ENCODE measurements around the gene ADGRL1. TPM values are rescaled to one million over a fixed set of nuclear protein-coding genes. Genes with fewer than 3 reads are reported as not detected.
"Not testable (repeated sequence)": the region's sequence is repeated elsewhere in the genome, so short reads cannot be mapped to it uniquely, and the experiment has no call there.

Gene ADGRL1
- total RNA-seq, 1 experiment from 2014 or later, result 6.2 TPM

GRCh38 chr19:14146169-14146568 is 59.8 kb downstream of the ADGRL1 start:
- DNase-seq (ENCODE audit: extremely low read depth, low read depth), result not testable (repeated sequence)

DNA sequence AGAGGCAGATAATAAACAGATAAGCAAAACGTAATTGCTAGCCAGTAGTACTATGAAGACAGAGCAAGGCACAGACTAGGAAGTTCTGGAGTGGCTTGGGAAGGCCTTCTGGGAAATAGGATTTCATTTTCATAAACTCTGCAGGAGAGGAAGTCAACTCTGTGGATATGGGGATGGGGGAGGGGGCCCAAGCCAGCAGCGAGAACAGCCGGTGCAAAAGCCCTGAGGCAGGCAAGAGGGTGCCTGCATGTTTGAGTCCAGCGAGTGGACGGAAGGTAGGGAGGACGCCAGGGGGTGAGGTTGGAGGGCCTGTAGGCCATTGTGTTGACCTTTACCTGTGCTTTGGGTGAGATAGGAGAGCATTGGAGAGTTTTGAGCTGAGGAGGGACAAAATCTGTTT is 60.6 kb downstream of the ADGRL1 start:
- DNase-seq (ENCODE audit: extremely low read depth, low read depth), result no peak

DNA sequence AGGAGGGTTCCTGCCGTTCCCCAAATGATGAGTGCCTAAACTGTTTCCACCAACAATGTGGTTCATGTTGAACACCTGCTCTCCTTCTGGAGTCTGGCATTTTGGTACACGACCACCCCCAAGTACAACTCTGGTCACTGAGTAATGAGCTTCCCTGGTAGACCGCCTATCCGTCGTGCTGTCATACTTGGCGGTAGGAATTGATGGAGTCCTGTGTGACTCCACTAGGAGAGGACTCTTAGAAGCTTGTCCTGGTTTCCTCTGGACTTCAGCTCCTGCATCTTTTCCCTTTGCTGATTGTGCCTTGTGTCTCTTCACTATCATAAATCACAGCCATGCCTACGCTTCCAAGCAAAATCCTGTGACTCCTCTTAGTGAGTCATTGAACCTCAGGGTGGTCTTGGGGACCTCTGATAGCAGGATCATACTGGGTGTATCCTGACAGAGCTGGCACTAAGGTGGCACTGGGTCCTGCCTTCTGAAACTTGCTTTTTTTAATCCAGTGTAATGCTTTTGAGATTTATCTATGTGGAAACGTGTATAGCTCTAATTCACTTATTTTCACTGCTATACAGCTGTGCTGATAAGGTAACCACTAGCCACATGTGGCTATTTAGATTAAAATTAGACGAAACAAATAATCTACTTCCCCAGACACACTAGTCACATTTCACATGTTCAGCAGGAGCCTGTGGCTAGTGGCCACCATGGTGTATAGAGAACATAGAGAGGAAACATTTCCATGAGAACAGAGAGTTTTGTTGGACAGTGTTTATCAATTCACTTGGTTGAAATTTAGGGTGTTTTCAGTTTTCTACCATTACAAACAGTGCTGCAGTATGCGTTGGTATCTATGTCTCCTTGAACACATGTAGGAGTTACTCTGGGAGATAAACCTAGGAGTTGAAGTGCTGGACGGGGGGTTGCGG is 63.4 kb downstream of the ADGRL1 start:
- no peak for DNase-seq (ENCODE audit: extremely low read depth, low read depth)

DNA sequence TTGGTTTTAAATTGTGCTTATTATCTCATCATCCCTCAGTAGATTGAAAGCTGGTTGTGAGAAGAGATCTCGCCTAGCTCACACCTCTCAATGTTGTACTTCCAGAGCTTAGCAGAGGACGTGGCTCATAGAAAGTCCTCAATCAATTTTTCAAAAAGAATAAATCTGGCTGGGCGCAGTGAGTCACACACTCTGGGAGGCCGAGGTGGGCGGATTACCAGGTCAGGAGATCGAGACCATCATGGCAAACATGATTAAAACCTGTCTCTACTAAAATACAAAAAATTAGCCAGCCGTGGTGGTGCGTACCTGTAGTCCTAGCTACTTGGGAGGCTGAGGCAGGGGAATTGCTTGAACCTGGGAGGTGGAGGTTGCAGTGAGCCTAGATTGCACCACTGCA is 64.9 kb downstream of the ADGRL1 start:
- DNase-seq (ENCODE audit: extremely low read depth, low read depth), result no peak

DNA sequence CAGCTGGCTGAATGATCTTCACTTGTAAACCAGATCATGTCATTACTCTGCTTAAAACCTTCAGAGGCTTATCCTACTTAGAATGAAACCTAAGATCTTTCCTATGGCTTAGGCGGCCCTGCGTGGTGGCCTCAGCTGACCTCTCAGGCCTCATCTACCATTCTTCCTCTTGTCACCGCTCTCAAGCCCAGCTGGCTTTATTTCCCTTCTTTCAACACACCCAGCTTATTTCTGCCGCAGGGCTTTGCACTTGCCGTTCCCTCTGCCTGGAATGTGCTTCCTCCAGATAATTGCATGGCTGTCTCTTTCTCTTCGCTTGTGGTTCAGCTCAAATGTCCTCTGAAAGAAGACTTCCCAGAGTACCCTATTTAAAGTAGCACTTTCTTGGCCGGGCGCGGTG is 66.0 kb downstream of the ADGRL1 start:
- DNase-seq (ENCODE audit: extremely low read depth, low read depth), result no peak

DNA sequence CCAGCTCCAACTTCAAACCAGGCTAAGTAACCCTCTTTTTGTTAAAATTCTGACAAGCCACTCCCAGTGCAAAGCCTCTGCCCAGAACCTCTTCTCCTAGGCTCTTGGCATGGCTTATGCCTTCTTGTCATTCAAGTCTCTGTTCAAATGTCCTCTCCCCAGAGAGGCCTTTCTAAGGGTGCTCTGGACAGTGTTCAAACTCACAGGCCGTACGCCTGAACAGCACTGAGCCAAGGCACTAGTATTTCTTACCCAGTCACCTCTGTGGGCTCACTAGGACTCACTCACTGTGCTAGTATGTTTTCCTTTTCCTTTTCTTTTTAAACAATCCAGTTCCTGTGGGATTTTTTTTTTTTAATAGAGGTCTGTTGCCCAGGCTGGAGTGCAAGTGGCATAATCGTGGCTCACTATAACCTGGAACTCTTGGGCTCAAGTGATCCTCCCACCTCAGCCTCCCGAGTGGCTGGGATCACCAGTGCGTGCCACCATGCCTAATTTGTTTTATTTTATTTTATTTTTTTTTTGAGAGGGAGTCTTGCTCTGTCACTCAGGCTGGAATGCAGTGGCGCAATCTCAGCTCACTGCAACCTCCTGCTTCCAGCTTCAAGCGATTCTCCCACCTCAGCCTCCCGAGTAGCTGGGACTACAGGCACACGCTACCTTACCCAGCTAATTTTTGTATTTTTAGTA is 67.2 kb downstream of the ADGRL1 start:
- DNase-seq (ENCODE audit: extremely low read depth, low read depth), result no peak

DNA sequence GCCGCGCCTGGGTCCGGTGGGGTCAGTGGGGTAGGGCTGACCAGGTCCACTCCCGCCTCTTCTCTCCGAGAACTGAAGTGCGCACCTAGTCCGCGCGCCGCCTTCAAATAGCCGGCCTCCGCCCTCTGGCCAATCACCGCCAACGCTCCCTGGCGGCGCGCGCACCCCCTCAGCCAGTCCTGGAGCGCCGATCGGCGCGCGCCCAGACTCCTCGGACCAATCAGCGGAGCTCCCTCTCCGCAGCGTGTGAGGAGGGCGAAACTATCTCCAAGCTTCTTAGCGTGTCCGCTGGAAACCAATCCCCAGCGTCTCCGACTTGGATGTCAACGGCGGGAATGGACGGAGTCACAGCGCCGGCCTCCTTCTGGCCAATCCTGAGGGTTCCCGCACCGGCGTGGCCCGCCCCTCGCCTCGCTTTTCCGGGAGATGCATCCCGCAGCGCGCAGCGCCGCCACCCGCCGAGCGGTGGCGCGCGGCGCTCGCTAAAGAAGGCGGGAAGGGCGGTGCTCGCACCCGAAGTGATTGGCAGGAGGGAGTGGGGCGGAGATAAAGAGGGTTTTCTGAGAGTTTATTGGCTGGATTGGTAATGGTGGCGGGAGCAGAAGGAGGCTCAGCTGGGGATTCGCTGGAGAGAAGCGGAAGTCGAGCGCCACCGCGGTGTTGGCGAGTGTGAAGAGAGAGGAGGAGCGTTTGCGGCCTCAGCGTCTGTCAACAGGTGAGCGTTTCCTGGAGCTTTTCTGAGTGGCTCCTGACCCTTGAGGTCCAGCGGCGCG is 69.3 kb downstream of the ADGRL1 start, which contains the start of gene ASF1B:
Gene ASF1B (minus strand): TSS at position 81 of the 773 bp plus-strand sequence. CDS start 133 bp downstream, outside the sequence.
- peak; percentile 98 for DNase-seq (ENCODE audit: extremely low read depth, low read depth)

- no peak for DNase-seq (ENCODE audit: extremely low read depth, low read depth)
Observed at GRCh38 chr19:14135985-14136508, 69.9 kb downstream of the ADGRL1 start.

- DNase-seq (ENCODE audit: extremely low read depth, low read depth), result no peak
Observed at GRCh38 chr19:14135355-14135754, 70.6 kb downstream of the ADGRL1 start.

DNA sequence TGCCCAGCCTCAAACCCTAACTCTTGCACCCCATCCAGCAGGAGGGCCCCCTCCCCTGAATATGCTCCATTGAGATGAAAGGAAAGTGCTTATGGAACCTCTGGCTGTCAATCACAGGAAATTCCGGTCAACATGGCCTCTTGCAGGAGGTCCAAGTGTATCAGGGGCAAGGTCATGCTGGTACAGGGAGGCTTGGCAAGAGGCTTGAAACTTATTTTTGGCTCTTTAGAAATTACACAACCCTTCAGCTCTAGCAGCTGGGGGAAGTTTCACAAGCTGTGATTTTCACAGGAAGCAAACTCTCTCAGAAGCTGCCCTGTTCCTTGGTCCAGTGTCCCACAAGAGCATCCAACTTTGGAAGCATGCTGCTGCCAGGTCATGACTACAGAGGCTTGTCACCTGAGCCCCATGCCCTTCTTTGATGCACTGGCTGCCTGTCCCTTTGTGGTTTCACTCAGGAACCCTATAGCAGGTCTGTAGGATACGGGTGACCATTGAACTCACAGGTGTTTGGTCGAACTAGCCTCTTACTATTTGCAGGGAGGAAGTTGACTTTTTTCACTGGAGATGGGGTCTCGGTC is 78.0 kb downstream of the ADGRL1 start:
- DNase-seq (ENCODE audit: extremely low read depth, low read depth), result no peak

DNA sequence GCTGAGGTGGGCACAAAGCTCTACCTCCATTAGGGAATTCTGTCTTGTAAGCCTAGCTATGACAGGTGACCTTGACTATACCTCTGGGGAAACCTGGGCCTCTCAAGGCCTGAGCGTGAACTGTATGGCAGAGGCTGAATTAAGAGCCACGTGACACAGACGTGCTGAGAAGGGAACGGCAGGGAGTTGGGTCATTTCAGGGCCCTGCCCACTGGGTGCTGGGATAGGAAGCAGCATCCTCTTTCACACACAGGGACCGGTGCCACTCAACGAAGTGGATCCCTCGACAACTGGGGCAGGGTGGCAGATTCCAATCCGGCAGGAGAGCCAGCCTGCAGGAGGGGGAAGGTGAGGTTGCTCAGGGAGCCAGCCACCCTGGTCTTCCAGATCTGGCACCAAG is 78.8 kb downstream of the ADGRL1 start:
- DNase-seq (ENCODE audit: extremely low read depth, low read depth), result no peak

DNA sequence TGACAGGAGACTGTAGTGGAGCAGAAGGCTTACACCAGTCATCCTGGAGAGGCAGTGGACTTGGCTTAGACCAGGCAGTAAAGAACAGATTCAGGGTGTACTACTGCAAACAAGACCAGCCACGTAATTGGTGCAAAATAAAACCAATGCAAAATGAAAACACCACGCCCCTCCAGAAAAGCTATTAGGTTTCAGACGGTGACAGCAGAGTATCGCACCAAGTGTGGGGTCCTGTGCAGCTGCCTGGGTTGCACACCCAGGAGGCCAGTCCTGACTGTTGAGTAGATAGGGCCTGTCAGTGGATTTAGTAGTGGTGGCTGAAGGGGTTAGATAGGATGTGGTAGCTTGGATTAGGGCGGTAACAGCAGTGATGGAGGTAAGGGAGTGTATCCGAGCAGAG is 83.0 kb downstream of the ADGRL1 start:
- DNase-seq (ENCODE audit: extremely low read depth, low read depth), result no peak

GRCh38 chr19:14120497-14120780 is 85.5 kb downstream of the ADGRL1 start:
- DNase-seq (ENCODE audit: extremely low read depth, low read depth), result no peak

- DNase-seq (ENCODE audit: extremely low read depth, low read depth), result no peak
Observed at GRCh38 chr19:14119644-14120496, 86.1 kb downstream of the ADGRL1 start.

DNA sequence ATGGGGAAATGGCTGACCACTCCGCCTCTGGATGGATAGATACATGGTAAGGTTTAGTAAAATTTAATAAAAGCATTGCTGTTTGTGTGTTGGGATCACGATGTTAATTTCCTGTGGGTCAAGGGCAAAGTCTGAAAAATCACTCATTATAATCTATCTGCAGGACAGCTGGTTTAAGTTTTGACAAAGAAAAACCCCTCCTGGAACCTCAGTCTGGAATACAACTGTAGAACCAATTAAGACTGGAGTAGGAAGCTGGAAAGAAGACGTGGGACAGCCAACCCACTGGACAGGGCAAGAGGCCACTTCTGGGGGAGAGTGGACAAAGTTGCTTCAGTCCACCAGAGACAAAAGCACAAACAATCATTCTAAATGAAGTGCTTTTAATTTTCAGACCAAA is 86.8 kb downstream of the ADGRL1 start:
- no peak for DNase-seq (ENCODE audit: extremely low read depth, low read depth)

GRCh38 chr19:14118165-14119051 is 87.6 kb downstream of the ADGRL1 start:
- no peak for DNase-seq (ENCODE audit: extremely low read depth, low read depth)

DNA sequence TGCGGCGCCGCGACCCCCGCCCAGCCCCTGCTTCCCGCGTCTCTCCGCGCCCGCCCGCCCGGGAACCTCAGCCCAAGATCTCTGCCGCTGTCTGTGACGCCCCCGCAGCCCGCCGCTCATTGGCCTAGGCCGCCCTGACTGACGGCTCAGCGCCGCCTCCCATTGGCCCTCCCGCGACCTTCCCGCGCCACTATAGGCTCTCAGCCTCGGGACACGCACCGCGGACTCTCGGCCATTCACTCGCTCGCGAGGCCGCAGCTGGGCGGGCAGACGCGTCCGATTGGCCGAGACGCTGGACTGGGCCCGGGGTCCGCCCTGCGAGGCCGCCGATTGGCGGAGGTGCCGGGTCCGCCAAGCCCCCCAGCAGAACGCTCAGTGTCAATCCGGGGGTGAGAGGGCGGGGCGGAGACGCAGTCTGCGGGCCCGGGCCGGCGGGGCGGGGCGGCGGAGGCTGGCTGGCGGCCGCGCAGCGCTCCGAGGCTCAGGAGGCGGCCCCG is 88.3 kb downstream of the ADGRL1 start, which contains the start of gene PRKACA:
Gene PRKACA (minus strand): TSS at position 95 of the 497 bp plus-strand sequence. CDS start 215 bp downstream, outside the sequence.
- DNase-seq (ENCODE audit: extremely low read depth, low read depth), result peak; percentile 95

DNA sequence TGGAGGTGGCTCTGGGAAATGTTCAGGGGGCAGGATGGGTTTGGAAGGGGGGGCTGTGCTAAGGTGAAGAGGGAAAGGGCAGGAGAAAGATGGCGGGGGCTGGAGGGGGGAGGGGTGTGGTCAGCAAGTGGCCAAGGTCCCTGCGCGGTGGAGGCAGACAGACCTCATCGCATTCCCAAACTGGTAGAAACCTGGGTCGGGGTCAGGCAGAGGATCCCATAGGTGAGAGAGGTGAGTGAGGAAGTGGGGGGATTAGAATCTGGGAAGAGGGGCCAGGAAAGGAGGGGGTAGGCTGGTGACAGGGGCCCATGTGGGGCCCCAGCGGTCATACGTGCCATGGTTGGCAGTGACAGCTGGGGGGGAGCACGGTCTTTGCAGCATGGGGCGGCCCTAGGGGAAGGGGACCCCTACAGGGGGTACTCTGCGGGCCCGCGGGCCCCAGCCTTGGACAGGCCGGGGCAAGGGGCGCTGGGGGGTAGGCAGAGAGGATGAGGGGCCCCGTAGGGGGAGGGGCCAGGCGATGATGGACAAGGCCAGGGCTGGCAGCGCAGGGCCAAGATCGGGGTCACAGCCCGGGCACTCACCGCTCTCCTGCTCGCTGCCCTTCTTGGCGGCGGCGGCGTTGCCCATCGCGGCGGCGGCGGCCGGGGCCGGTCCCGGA is 88.9 kb downstream of the ADGRL1 start:
- no peak for DNase-seq (ENCODE audit: extremely low read depth, low read depth)

All from NCI-H460 (cell line).